HEK293 (cell line): Measurements from ENCODE around the gene HTT-AS.

ENCODE experiments used
- CTCF ChIA-PET: fragments of 350-600 bp; formaldehyde crosslinking; extraction: SDS; loops from one replicate; lab custom pipeline; 2021; ENCODE audit warnings: antibody characterized with exemption; lab: Yijun Ruan, JAX
- POLR2A ChIA-PET: fragments of 300-600 bp; formaldehyde crosslinking; extraction: SDS; loops from one replicate; lab custom pipeline; 2020; ENCODE audit warnings: antibody characterized with exemption, inconsistent platforms; lab: Yijun Ruan, JAX
- H3K27ac ChIP-seq: fragments of 200-500 bp; sonication (Bioruptor generic); 2 replicates; pipeline ENCODE4 v1.5.1; 2014; ENCODE audit warnings: low read depth, low read length, control low read depth, inconsistent platforms; ENCODE audit errors: extremely low read depth
- H3K36me3 ChIP-seq, 2 experiments: fragments of 200-500 bp in 1 of 2; sonication (Bioruptor generic) in 1 of 2; 1 replicate in 1 of 2; 2 replicates in 1 of 2; pipeline ENCODE4 v1.5.1; 2014 to 2017; ENCODE audit warnings: inconsistent platforms in 2 of 2, low read length in 2 of 2; ENCODE audit not compliant: control insufficient read depth in 2 of 2, insufficient read depth in 1 of 2
- H3K4me1 ChIP-seq: fragments of 200-500 bp; sonication (Bioruptor generic); 2 replicates; pipeline ENCODE4 v1.5.1; 2014; ENCODE audit warnings: mild to moderate bottlenecking, low read length, inconsistent platforms; ENCODE audit not compliant: control insufficient read depth, insufficient read depth
- H3K4me3 ChIP-seq: 2 replicates; pipeline ENCODE4 v1.5.1; 2011; ENCODE audit warnings: low read depth, mild to moderate bottlenecking, control low read depth, low read length, moderate library complexity
- H3K9me3 ChIP-seq: fragments of 200-500 bp; sonication (Bioruptor generic); 2 replicates; pipeline ENCODE4 v1.5.1; 2014; ENCODE audit warnings: low read depth, low read length, inconsistent platforms; ENCODE audit not compliant: control insufficient read depth, insufficient read depth
- HIC1 ChIP-seq: fragments of 450-650 bp; formaldehyde crosslinking; IDR thresholded peaks from 2 replicates; pipeline ENCODE4 v1.5.1; 2016; ENCODE audit warnings: missing biosample characterization, missing genetic modification characterization
- KLF16 ChIP-seq: fragments of 450-650 bp; formaldehyde crosslinking; IDR thresholded peaks from 2 replicates; pipeline ENCODE4 v1.5.1; 2017; ENCODE audit warnings: missing biosample characterization, missing genetic modification characterization
- MYNN ChIP-seq: fragments of 450-650 bp; formaldehyde crosslinking; IDR thresholded peaks from 2 replicates; pipeline ENCODE4 v1.5.1; 2016; ENCODE audit warnings: missing biosample characterization, missing genetic modification characterization, borderline replicate concordance
- PRDM10 ChIP-seq: fragments of 450-650 bp; formaldehyde crosslinking; IDR thresholded peaks from 2 replicates; pipeline ENCODE4 v1.5.1; 2016; ENCODE audit warnings: missing biosample characterization, missing genetic modification characterization
- PRDM6 ChIP-seq: fragments of 450-650 bp; formaldehyde crosslinking; IDR thresholded peaks from 2 replicates; pipeline ENCODE4 v1.5.1; 2017; ENCODE audit warnings: missing biosample characterization, missing genetic modification characterization
- REPIN1 ChIP-seq: fragments of 450-650 bp; formaldehyde crosslinking; IDR thresholded peaks from 2 replicates; pipeline ENCODE4 v1.5.1; 2017; ENCODE audit warnings: missing biosample characterization, missing genetic modification characterization, low read depth
- REST ChIP-seq: fragments of 450-650 bp; formaldehyde crosslinking; IDR thresholded peaks from 2 replicates; pipeline ENCODE4 v1.5.1; 2016; ENCODE audit warnings: missing biosample characterization, missing genetic modification characterization
- YY1 ChIP-seq: fragments of 450-650 bp; formaldehyde crosslinking; IDR thresholded peaks from 2 replicates; pipeline ENCODE4 v1.5.1; 2018; ENCODE audit warnings: missing biosample characterization, missing genetic modification characterization
- ZBTB49 ChIP-seq: fragments of 450-650 bp; formaldehyde crosslinking; IDR thresholded peaks from 2 replicates; pipeline ENCODE4 v1.5.1; 2016; ENCODE audit warnings: missing biosample characterization, missing genetic modification characterization, low read depth
- ZBTB8A ChIP-seq: fragments of 450-650 bp; formaldehyde crosslinking; IDR thresholded peaks from 2 replicates; pipeline ENCODE4 v1.5.1; 2016; ENCODE audit warnings: missing biosample characterization, missing genetic modification characterization
- ZNF112 ChIP-seq: fragments of 450-650 bp; formaldehyde crosslinking; IDR thresholded peaks from 2 replicates; pipeline ENCODE4 v1.5.0; 2017; ENCODE audit warnings: missing biosample characterization, missing genetic modification characterization
- ZNF132 ChIP-seq: fragments of 450-650 bp; formaldehyde crosslinking; IDR thresholded peaks from 2 replicates; pipeline ENCODE4 v1.5.1; 2017; ENCODE audit warnings: missing biosample characterization, missing genetic modification characterization, borderline replicate concordance
- ZNF302 ChIP-seq: fragments of 450-650 bp; formaldehyde crosslinking; IDR thresholded peaks from 2 replicates; pipeline ENCODE4 v1.5.1; 2016; ENCODE audit warnings: missing biosample characterization, missing genetic modification characterization, low read depth
- ZNF341 ChIP-seq: fragments of 450-650 bp; formaldehyde crosslinking; IDR thresholded peaks from 2 replicates; pipeline ENCODE4; 2016; ENCODE audit warnings: low read depth, missing biosample characterization, missing genetic modification characterization
- ZNF426 ChIP-seq: fragments of 450-650 bp; formaldehyde crosslinking; IDR thresholded peaks from 2 replicates; pipeline ENCODE4 v1.5.1; 2017; ENCODE audit warnings: missing biosample characterization, missing genetic modification characterization, mild to moderate bottlenecking, inconsistent platforms, moderate library complexity
- ZNF830 ChIP-seq: fragments of 450-650 bp; IDR thresholded peaks from 2 replicates; pipeline ENCODE4 v1.5.0; 2018; ENCODE audit warnings: missing biosample characterization, missing genetic modification characterization, low read depth, mild to moderate bottlenecking, moderate library complexity

The HTT-AS gene

GRCh38 chr4:3021127-3021526 is 53.2 kb downstream of the HTT-AS start:
- Histone ChIP-seq H3K9me3 (no peaks in the 10 kb centered on the region), H3K4me3 (no peak overlapping the region), H3K27ac (no peak overlapping the region), H3K4me1 (no peaks in the 10 kb centered on the region), H3K36me3 (no peaks in the 10 kb centered on the region)
- POLR2A ChIA-PET, result interaction anchor here (0.5 kb wide), 1 partner anchor 246 kb away, joined by 4 read pairs; no protein-coding TSS in a partner anchor
- CTCF ChIA-PET, result no interaction called here
- TF ChIP-seq KLF16 (tag by site-specific recombination) (no peak), ZBTB8A (tag by site-specific recombination) (no peak), MYNN (tag by site-specific recombination) (no peak), ZNF302 (no peak), REST (tag by site-specific recombination) (no peak), HIC1 (tag by site-specific recombination) (no peak), ZNF112 (tag by site-specific recombination) (no peak), ZNF132 (no peak), REPIN1 (tag by site-specific recombination) (no peak), PRDM10 (tag by site-specific recombination) (no peak), PRDM6 (no peak), ZNF341 (tag by site-specific recombination) (no peak), ZBTB49 (tag by site-specific recombination) (no peak), ZNF830 (tag by site-specific recombination) (no peak), ZNF426 (tag by site-specific recombination) (no peak), YY1 (tag by site-specific recombination) (no peak)
